Measurements from ENCODE around the gene MYLK4.

The MYLK4 gene

DNA sequence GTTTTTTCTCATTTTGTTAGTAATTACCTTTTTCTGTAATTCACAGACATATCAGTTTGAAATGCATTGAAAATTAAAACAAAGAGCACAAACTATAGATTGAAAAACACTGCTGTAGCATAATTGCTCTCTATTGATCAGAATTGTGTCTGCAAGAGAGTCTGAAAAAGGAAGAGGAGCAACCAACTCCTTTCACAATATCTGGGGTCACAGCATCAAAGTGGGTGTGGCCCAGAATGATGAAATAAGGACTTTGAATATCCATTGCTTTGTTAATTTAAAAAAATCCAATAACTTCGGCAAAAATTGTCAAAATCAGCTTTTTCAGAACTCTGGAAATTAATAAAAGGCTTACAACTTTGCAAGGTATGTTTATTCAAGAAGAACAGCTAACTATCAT is 99.2 kb downstream of the MYLK4 start:
- no peak for DNase-seq
- in situ Hi-C loops (cut with MboI; ENCODE audit: low pct_unique_long_range_greater_than_20kb, low sequenced_read_pairs), result no loop called here

DNA sequence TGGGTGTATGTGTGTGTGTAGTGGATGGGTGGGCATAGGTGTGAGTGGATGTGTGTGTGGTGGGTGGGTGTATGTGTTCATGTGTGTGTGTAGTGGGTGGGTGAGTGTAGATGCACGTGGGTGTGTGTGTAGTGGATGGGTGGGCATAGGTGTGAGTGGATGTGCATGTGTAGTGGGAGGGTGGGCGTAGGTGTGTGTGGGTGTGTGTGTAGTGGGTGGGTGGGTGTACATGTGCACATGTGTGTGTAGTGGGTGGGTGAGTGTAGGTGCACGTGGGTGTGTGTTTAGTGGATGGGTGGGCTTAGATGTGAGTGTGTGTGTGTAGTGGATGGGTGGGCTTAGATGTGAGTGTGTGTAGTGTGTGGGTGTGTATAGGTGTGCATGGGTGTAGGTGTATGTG is 104.4 kb downstream of the MYLK4 start:
- in situ Hi-C loops (cut with MboI; ENCODE audit: low pct_unique_long_range_greater_than_20kb, low sequenced_read_pairs), result loop anchor here (25.0 kb wide), 1 partner anchor 1059 kb away; no protein-coding TSS in a partner anchor
- no peak for DNase-seq

DNA sequence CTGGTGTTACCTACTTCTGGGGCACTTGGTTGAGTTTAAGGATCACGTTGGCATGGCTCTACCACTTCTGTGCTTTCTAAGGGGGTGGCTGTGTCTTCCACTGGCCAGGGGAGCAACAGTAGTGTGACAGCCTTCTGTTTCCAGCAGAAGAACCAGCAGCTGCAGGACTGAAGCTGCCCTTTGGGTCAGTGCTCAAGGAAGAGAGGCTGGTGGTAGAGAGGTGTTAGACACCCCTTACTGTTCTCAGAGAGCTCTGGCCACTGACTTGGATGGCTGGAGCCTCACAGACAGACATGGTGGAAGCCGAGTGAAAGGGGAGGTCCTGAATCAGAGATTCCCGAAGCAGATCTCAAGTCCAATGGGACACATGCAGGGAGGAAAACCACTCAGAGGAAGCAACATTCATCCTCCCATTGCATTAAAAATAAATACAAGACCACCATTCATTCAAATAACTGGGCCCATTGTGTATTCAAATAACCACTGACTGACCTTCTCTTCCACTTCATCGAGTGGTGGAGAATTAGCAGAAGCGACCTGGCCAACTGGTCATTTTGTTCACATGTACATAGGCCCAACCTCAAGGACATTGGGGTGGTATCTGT is 106.7 kb downstream of the MYLK4 start:
- in situ Hi-C loops (cut with MboI; ENCODE audit: low pct_unique_long_range_greater_than_20kb, low sequenced_read_pairs), result loop anchor here (25.0 kb wide), 1 partner anchor 1057 kb away; no protein-coding TSS in a partner anchor
- DNase-seq, result no peak

DNA sequence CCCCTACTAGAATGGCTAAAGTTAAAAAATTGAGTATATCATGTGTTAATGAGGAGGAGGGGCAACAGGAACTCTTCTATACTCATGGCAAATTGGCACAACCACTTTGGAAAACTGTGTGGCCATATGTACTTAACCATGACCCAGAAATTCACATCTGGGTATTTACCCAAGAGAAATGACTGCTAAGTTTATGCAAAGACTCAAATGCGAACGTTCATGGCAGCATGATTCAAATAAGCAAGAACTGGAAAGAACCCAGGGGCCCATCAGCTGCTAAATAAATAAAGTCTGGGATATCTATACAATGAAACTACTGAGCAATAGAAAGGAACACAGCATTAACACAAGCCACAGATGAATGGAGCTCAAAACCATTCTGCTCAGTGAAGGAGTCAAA is 107.6 kb downstream of the MYLK4 start:
- in situ Hi-C loops (cut with MboI; ENCODE audit: low pct_unique_long_range_greater_than_20kb, low sequenced_read_pairs), result loop anchor here (25.0 kb wide), 1 partner anchor 1056 kb away; no protein-coding TSS in a partner anchor

DNA sequence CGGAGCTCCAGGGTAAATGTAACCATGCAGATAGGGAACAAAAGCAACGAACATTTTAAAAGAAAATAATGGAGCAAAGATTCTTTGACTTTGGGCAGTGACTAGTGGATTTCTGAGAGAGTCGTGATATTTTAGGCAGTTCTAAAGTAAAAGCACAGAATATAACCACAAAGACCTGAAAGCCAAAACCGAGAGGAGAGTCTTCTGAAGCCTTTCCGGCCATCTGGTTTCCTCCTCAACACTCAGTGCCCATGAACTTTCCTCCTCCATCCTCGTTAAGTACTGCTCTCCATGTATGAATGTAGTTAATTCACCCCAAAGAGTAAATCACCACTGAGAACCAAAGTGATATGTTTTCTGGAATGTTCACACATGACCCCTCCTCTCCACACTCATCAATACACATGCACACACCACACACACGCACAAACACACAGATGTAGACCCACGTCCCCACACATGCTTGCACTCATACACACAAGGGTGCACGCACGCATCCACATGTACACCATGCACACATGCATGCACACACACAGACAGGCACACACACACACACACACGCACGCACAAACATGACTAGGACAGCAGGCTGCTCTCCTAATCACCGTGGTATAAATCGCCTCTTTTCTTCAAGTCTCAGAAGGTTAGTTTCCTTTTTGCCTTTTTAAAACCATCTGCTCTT is 109.5 kb downstream of the MYLK4 start:
- peak; percentile 38 for DNase-seq
- in situ Hi-C loops (cut with MboI; ENCODE audit: low pct_unique_long_range_greater_than_20kb, low sequenced_read_pairs), result loop anchor here (25.0 kb wide), 1 partner anchor 1054 kb away; no protein-coding TSS in a partner anchor

More for the DNA sequence above, 107.6 kb downstream of the MYLK4 start:
- no peak for DNase-seq

DNA sequence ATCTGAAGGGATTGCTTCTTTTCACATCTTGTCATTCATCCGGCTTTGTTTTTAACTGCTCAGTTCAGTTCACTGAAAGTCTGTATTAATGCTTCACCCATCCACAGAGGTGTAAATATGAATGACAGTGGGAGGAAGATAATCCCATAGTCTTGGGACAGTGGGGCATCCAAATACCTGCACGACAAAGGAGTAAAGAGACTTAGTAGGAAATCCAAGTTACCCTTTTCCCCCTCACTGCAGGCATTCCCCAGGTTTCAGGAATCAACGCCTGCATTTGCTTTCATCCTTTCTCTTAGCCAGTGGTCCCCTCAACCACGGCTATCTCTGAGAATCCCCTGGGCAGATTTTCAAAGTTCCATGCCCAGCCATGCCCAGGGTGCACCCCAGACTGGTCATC is 110.2 kb downstream of the MYLK4 start:
- in situ Hi-C loops (cut with MboI; ENCODE audit: low pct_unique_long_range_greater_than_20kb, low sequenced_read_pairs), result loop anchor here (25.0 kb wide), 1 partner anchor 1053 kb away; no protein-coding TSS in a partner anchor
- DNase-seq, result no peak

DNA sequence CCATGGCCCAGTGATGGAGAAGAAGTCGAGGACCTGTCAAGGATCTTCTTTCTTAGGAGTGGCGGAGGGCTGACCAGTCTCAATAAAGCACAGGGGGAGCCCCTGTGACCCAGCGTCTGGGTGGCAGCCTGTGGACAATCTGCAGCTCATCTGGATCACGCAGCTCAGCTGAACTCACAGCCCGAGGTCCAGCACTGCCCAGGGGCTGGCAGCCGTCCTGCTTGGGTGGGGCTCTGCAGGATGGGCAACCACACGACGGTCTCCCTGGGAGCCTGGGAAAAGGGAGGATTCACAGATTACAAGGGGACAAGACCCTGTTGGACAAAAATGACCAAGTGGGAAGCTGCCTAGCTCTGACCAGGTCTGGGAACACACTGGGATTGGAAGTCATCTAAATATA is 110.8 kb downstream of the MYLK4 start:
- in situ Hi-C loops (cut with MboI; ENCODE audit: low pct_unique_long_range_greater_than_20kb, low sequenced_read_pairs), result loop anchor here (25.0 kb wide), 1 partner anchor 1053 kb away; no protein-coding TSS in a partner anchor
- no peak for DNase-seq

DNA sequence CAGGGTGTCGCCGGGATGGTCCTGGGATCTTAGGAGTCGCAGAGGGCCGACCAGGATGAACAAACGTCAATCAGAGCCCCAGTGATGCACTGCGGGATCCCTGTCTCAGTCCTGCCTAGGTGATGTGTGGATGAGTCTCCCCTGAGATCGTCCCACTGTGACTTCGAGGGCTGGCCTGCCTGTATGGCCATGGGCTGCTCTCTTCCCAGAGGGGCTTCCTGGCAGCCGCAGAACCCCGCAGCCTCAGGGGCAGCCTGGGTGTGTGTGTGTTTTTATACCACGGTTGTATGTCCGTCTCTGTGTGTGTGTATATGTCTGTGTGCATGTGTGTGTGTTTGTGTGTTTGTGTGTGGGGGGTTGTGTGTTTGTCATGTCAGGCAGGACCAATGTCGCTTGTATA is 111.6 kb downstream of the MYLK4 start:
- no peak for DNase-seq
- in situ Hi-C loops (cut with MboI; ENCODE audit: low pct_unique_long_range_greater_than_20kb, low sequenced_read_pairs), result loop anchor here (25.0 kb wide), 1 partner anchor 1052 kb away; no protein-coding TSS in a partner anchor

DNA sequence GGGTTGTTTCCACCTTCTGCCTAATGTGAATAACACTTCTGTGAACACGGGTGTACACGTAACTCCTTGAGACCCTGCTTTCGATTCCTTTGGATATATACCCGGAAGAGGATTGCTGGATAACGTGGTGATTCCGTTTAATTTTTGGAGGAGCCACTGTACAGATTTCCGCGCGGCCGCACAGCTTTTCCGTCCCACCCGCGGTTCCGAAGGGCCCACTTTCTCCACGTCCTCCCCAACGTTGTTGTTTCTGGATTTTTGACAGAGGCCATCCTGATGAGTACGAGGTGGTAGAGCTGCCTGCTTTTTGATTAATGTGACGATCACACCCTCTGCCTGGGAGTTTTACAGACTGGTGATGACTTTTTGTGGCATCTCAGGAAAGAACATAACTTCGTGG is 114.0 kb downstream of the MYLK4 start:
- in situ Hi-C loops (cut with MboI; ENCODE audit: low pct_unique_long_range_greater_than_20kb, low sequenced_read_pairs), result loop anchor here (25.0 kb wide), 1 partner anchor 1049 kb away; no protein-coding TSS in a partner anchor
- no peak for DNase-seq

DNA sequence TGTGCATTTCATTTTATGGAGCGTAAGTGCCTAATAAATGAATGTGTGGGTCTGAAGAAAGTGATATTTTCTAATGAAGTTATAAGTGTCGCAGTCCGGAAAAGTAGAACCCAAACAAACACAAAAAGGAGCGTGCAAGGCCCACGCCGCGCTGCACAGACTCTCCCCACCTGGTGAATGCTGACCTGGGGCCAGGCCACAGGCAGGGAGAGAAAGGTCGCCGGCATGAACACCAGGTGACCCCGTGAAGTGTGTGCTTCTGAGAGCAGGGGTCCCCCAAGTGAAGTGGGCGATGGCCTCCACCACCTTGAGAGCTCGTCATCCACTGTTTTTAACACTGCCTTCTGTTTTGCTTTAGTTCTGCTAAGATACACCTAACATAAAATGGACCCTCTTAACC is 114.8 kb downstream of the MYLK4 start:
- in situ Hi-C loops (cut with MboI; ENCODE audit: low pct_unique_long_range_greater_than_20kb, low sequenced_read_pairs), result loop anchor here (25.0 kb wide), 1 partner anchor 1049 kb away; no protein-coding TSS in a partner anchor
- DNase-seq, result no peak

DNA sequence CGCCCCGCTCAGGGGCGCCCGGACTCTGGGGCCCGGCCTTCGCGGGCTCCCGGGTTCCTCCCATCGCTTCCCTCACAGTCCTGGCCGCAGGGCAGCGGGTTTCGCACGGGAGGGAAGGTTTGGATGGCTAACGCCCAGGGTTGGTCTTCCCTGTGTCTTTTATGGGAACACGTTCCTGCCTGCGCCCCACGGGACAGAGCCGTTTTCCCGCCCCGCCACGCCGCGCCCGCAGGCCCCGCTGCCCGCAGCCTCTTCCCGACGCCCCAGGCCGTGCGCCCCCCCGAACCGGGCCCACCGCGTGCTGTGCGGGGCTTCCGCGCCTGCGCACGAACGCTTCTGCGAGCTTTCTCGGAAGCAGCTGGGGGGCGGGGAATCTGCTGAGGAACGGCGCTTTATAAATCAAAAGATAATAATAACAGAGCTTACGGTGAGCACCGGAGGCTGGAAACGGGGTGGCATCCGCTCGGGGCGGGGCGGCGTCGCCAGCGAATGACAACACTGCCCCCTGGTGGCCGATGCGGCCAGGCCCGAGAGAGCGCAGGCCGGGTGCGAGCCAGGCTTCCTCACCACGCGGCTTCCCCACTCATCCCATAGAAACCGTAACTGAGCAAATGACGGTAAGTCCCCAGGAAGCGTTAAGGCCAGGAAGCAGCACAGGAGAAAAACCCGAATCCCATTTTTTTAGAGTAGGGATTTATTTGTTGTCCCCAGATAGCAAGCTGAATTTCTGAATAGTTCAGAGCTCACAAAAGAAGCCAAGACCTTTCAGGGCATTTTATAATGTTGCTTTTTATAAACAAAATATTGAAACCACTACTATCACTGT is 116.4 kb downstream of the MYLK4 start:
- in situ Hi-C loops (cut with MboI; ENCODE audit: low pct_unique_long_range_greater_than_20kb, low sequenced_read_pairs), result loop anchor here (25.0 kb wide), 1 partner anchor 1047 kb away; no protein-coding TSS in a partner anchor
- peak; percentile 83 for DNase-seq

DNA sequence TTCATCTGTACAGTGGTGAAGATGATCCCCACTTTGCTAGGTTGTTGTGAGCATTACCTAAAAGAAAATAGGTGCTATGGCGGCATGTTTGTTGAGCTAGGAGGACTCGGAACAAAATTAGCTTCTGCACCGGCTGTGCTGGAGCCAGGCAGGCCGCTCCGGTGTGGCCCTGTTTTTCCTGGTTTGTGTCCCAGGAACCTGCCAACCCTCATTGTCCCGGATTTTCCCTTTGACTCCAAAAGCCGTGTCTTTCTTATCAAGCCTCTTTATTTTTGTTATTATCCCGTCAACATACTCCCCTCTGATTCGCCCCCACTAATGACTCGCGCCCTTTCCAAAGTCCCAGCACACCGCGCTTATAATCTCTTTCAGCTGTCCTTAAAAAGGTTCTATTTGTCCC is 117.0 kb downstream of the MYLK4 start:
- in situ Hi-C loops (cut with MboI; ENCODE audit: low pct_unique_long_range_greater_than_20kb, low sequenced_read_pairs), result loop anchor here (25.0 kb wide), 1 partner anchor 1046 kb away; no protein-coding TSS in a partner anchor
- no peak for DNase-seq

DNA sequence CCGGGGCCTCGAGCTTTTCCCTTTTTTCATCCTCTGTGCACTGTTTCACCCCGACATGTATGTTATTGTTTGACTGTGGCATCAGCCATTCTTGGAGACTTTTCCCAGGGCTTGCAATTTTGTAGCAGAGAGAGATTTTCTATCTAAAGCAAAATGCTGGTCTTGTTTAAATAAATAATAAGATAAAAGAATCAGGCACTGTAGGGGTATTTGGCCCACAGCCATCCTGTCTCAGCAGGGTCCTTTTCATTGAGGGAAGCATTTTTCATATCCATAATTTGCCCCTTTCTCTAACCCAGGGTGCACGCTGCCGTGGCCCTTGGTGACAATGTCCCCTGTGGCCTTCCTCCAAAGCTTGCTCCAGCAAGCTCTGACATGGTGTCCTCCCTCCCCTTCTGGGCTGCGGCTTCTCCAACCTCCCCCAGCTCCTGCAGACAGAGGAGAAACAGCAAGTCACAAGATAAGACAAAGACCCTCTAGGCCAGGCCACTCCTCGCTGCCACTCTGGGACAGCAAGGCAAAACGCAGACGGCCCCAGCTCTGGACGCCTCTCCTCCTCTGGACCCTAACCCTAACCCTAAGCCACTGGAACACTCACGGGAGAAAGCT is 117.6 kb downstream of the MYLK4 start:
- in situ Hi-C loops (cut with MboI; ENCODE audit: low pct_unique_long_range_greater_than_20kb, low sequenced_read_pairs), result loop anchor here (25.0 kb wide), 1 partner anchor 1046 kb away; no protein-coding TSS in a partner anchor
- no peak for DNase-seq

DNA sequence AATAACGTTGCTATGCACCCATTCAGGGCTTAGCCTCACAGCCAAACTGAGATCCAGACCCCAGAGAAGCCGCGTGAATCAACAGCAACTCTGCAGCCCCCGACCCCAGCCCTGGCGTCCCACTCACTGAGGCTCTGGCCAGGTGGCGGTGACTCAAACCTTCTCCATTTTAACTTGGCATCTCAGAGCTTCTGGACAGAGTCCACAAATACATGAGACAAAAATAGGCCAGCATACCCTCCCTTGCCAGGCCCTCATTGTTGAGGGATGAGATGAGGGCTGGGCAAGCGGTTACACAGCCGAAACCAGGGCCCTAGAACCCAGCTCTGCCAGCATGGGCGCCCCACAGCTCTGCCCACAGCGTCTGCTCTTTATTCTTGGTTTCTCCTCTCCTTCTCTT is 118.4 kb downstream of the MYLK4 start:
- in situ Hi-C loops (cut with MboI; ENCODE audit: low pct_unique_long_range_greater_than_20kb, low sequenced_read_pairs), result loop anchor here (25.0 kb wide), 1 partner anchor 1045 kb away; no protein-coding TSS in a partner anchor
- DNase-seq, result no peak

DNA sequence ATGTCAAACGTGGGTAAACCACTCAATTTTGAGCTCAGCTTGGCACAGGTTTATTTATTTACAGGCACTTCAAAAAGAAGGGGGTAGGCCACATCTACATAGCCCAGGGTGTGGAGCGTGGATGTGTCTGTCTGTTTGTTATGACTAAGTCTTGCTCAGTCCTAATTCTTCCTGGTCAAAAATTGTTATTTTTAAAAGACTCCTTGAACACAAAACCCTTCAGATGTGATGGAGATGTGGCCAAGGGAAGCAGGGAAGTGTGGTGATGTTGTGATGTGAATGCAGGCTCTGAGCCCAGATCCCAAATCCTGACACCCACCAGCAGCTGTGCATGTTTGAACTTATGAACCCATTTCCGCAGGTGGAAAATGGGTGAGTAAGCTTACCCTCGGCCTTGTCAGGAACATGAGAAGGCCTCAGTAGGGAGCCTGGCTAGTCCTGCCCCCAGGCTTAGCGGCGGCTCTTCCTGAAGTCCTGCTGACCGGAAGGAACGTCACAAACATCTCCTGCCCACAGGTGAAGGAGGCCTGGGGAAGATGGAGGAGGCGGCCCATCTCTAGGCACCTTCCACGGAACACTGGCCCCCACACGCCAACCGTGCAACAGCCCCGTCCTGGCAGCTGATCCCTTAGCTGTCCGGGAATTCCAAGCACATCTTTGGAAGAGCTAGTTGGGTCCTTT is 119.7 kb downstream of the MYLK4 start:
- no peak for DNase-seq
- in situ Hi-C loops (cut with MboI; ENCODE audit: low pct_unique_long_range_greater_than_20kb, low sequenced_read_pairs), result loop anchor here (25.0 kb wide), 1 partner anchor 1044 kb away; no protein-coding TSS in a partner anchor

DNA sequence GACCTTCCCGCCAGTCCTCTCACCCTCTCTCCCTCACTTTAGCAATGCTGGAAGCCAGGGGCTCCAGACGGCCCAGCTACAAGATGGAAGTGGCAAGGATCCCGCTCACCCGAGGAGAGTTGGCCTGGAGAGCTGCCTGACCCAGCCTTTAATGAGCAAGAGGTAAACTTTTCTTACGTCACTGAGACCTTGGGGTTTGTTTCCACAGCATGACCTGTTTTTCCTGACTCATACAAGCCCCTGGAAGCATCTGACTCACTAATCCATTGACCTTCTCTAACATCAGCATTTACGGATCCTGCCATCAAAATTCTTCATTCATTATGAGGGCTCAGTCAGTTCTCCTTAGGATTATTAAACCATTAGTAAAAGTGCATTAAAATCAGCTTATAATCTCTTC is 120.4 kb downstream of the MYLK4 start:
- DNase-seq, result no peak
- in situ Hi-C loops (cut with MboI; ENCODE audit: low pct_unique_long_range_greater_than_20kb, low sequenced_read_pairs), result loop anchor here (25.0 kb wide), 1 partner anchor 1043 kb away; no protein-coding TSS in a partner anchor

DNA sequence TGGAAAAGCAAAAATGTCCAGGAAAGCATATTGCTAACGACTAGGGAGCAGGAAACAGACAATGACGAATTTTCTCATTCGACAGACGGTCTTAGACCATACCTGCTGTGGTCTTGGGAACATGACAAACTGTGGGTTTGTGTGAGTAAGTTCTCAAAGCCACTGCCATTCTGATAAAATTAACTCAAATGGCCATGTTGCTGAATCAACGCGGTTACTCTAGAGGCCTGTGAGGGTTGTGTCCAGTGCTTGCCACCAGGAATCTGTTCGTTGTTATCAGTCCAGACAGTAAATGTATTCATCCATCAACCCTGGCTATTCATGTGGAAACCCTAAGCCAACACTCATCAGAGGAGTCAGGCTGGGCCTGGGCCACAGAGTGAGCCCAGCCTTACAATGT is 124.3 kb downstream of the MYLK4 start:
- DNase-seq, result no peak
- in situ Hi-C loops (cut with MboI; ENCODE audit: low pct_unique_long_range_greater_than_20kb, low sequenced_read_pairs), result loop anchor here (25.0 kb wide), 1 partner anchor 1039 kb away; no protein-coding TSS in a partner anchor

DNA sequence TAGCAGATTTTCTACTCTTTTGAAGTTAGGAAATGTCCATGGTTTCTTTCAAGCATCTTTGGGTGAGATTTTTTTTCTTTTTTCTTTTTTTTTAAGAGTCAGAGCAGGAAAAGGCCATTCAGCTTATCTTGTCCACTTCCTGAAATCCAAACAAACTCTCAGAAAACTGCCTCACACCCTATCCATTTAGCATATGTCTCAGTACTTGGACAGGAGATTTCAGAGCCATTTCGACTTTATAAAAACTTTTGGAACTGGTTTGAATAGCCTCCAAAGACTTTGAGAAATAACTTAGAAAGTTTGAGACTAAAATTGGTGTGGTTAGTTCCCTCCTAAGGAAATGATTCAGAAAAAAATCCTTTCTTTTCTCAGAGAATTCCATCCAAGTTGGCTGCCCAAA is 125.1 kb downstream of the MYLK4 start:
- DNase-seq, result no peak
- in situ Hi-C loops (cut with MboI; ENCODE audit: low pct_unique_long_range_greater_than_20kb, low sequenced_read_pairs), result loop anchor here (25.0 kb wide), 1 partner anchor 1038 kb away; no protein-coding TSS in a partner anchor
